Ishikawa (cell line): ENCODE data around the gene CROT.
A peak's percentile ranks its signal among the peaks of the same experiment; 100 is the strongest.

Source experiments
- CEBPB ChIP-seq: IDR thresholded peaks from 2 replicates; pipeline ENCODE4 v1.6.1; 2012
- CREB1 ChIP-seq: IDR thresholded peaks from 2 replicates; pipeline ENCODE4 v1.6.1; 2012; ENCODE audit warnings: low read depth
- EGR1 ChIP-seq: IDR thresholded peaks from 2 replicates; pipeline ENCODE4 v1.6.1; 2012
- EP300 ChIP-seq: IDR thresholded peaks from 2 replicates; pipeline ENCODE4 v1.6.1; 2012; ENCODE audit warnings: borderline replicate concordance
- FOXM1 ChIP-seq: IDR thresholded peaks from 2 replicates; pipeline ENCODE4 v1.6.1; 2012; ENCODE audit warnings: low read depth, borderline replicate concordance
- NFIC ChIP-seq: IDR thresholded peaks from 2 replicates; pipeline ENCODE4 v1.6.1; 2012
- RAD21 ChIP-seq: IDR thresholded peaks from 2 replicates; pipeline ENCODE4 v1.6.1; 2012; ENCODE audit warnings: low read depth
- REST ChIP-seq: IDR thresholded peaks from 2 replicates; pipeline ENCODE4 v1.6.1; 2012; ENCODE audit warnings: low read depth, mild to moderate bottlenecking
- TAF1 ChIP-seq: IDR thresholded peaks from 2 replicates; pipeline ENCODE4 v1.6.1; 2012; ENCODE audit warnings: low read depth, mild to moderate bottlenecking
- TCF12 ChIP-seq: IDR thresholded peaks from 2 replicates; pipeline ENCODE4 v1.6.1; 2012; ENCODE audit warnings: low read depth
- TEAD4 ChIP-seq: IDR thresholded peaks from 2 replicates; pipeline ENCODE4 v1.6.1; 2012
- USF1 ChIP-seq: IDR thresholded peaks from 2 replicates; pipeline ENCODE4 v1.6.1; 2012
- YY1 ChIP-seq: IDR thresholded peaks from 2 replicates; pipeline ENCODE4 v1.6.1; 2012; ENCODE audit warnings: low read depth
- ZBTB7A ChIP-seq: IDR thresholded peaks from 2 replicates; pipeline ENCODE4 v1.6.1; 2012; ENCODE audit warnings: low read depth
- TF ChIP-seq, protein P1 (sequence below): IDR thresholded peaks from 2 replicates; pipeline ENCODE4 v1.6.1; 2012

CROT gene

DNA sequence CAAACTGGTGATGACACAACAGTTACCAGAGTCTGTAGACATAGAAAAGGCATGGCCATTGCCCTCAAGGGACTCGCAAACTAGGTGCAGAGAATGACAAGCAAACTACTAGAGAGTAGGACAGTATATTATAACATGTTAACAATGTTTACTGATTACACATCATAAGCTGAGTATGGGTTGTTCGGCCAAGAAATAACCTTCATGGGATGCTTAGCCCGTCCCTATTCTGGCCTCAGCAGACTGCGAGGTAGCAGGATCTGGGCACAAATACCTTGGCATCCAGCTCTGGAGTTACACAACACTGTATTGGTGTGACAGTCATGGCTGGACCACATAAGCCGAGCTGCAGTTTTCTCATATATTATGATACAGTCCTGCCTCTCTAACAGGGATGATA is 78.6 kb downstream of the CROT start:
- TF ChIP-seq EGR1 = no peak
- TF ChIP-seq CREB1 = no peak
- no peak for TF ChIP-seq YY1
- TF ChIP-seq USF1 = no peak
- TF ChIP-seq TAF1 = no peak

DNA sequence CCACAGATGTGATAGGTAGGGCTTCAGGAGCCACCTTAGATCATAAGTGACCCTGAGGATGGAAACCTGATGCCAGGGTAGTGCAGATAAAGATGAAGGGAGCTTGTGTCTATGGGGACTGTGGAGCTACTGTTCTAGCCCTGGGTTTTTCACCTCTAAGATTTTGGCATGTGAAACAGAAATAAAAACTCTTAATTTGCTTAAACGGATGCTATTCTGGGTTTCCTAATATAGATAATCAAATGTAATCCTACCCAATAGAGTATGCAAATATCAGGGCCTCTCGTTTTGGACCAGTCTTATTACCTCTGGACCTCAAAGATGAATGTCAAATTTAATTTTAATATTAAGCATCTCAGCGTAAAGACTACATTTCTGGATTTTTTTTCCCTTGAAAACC is 80.7 kb downstream of the CROT start:
- no peak for TF ChIP-seq YY1
- no peak for TF ChIP-seq NFIC
- TF ChIP-seq EGR1 = no peak
- no peak for TF ChIP-seq TAF1
- TF ChIP-seq, protein P1, sequence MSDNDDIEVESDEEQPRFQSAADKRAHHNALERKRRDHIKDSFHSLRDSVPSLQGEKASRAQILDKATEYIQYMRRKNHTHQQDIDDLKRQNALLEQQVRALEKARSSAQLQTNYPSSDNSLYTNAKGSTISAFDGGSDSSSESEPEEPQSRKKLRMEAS = no peak
- TF ChIP-seq USF1 = no peak
- no peak for TF ChIP-seq CREB1
- no peak for TF ChIP-seq RAD21
- no peak for TF ChIP-seq TEAD4
- no peak for TF ChIP-seq REST
- no peak for TF ChIP-seq ZBTB7A
- no peak for TF ChIP-seq CEBPB

- TF ChIP-seq ZBTB7A (no peak), TEAD4 (no peak), TCF12 (no peak), USF1 (no peak), REST (no peak), RAD21 (no peak), FOXM1 (no peak), YY1 (no peak), TAF1 (no peak), NFIC (no peak), EP300 (no peak), CREB1 (no peak)
Observed at GRCh38 chr7:87427288-87427687, 81.8 kb downstream of the CROT start.

DNA sequence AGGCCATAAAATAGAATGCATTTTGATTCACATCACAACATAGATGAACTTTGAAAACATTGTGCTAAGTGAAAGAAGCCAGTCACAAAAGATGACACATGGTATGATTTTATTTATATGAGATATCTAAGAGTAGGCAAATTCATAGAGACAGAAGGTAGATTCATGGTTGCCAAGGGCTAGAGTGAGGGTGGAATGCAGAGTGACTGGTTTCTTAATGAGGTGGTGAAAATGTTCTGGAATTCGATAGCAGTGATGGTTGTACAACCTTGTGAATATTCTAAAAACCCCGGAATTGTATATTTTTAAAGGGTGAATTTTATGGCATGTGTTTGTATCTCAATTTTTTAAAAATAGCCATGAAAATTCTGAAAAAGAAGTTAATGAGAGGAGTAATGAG is 87.1 kb downstream of the CROT start:
- TF ChIP-seq NFIC = no peak
- TF ChIP-seq TEAD4 = peak; percentile 62

DNA sequence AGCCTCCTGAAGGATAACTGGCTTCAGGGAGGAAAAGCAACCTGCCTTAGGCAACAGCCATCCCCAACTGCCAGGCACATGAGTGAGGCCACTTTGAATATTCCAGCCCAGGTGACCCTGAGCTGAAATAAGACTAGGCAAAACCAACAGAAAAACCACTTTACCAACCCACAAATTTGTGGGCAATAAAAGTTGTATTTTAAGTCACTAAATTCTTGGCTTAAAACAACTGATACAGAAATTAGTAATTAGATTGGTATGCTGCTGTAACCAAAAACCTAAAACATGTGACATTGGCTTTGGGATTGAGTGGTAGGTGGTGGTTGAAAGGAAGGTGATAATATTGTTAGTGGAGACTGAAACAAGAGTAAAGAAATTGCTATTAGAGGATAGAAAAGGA is 90.1 kb downstream of the CROT start:
- no peak for TF ChIP-seq ZBTB7A
- no peak for TF ChIP-seq USF1
- no peak for TF ChIP-seq TEAD4
- no peak for TF ChIP-seq FOXM1
- TF ChIP-seq EP300 = no peak
- TF ChIP-seq CREB1 = no peak
- TF ChIP-seq RAD21 = no peak
- TF ChIP-seq NFIC = no peak
- TF ChIP-seq, protein P1 = no peak
- no peak for TF ChIP-seq YY1
- no peak for TF ChIP-seq EGR1
- no peak for TF ChIP-seq TCF12
- no peak for TF ChIP-seq CEBPB
- TF ChIP-seq TAF1 = no peak

GRCh38 chr7:87445897-87446296 is 100.4 kb downstream of the CROT start:
- TF ChIP-seq CREB1 (no peak), FOXM1 (no peak)
